Ovary (tissue), 3 donors: ENCODE results near the gene NAPSA.

Experiments
- POLR2A ChIP-seq: fragments of 450-650 bp; IDR thresholded peaks from one replicate; pipeline ENCODE4 v1.6.1; 2017; ENCODE audit warnings: antibody characterized with exemption, mild to moderate bottlenecking, moderate library complexity
- TF ChIP-seq, protein P1 (sequence below), 3 donors: fragments of 450-650 bp in 2 of 3; fragments of 200-600 bp in 1 of 3; IDR thresholded peaks; one replicate each; pipeline versions ENCODE4 v1.5.1 to v1.8.0; 2016 to 2022; ENCODE audit warnings: antibody characterized with exemption in 3 of 3, mild to moderate bottlenecking in 1 of 3
- donor health status: DM: no; HTN: no; CAD: no.

DNA sequence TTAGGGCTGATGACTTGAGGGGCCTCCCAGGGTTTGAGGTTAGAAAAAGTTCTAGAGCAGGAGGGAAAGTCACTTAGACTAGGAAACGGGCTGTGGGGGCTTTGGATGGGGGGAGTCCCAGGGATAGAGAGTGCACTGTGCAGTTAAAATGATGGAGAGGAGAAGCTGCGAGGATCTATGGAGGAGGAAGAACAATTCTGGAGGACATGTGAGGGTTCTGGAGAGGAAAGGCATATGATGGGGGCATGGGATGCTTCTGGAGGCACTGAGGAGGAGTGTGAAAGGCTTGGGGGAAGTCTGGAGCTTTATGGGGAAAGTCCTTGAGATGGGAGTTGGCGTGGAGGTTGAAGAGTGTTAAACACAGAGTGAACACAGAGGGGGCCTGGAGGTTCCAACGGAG lies 38.4 kb downstream of the NAPSA start:
- no peak for TF ChIP-seq POLR2A
- TF ChIP-seq, protein P1, sequence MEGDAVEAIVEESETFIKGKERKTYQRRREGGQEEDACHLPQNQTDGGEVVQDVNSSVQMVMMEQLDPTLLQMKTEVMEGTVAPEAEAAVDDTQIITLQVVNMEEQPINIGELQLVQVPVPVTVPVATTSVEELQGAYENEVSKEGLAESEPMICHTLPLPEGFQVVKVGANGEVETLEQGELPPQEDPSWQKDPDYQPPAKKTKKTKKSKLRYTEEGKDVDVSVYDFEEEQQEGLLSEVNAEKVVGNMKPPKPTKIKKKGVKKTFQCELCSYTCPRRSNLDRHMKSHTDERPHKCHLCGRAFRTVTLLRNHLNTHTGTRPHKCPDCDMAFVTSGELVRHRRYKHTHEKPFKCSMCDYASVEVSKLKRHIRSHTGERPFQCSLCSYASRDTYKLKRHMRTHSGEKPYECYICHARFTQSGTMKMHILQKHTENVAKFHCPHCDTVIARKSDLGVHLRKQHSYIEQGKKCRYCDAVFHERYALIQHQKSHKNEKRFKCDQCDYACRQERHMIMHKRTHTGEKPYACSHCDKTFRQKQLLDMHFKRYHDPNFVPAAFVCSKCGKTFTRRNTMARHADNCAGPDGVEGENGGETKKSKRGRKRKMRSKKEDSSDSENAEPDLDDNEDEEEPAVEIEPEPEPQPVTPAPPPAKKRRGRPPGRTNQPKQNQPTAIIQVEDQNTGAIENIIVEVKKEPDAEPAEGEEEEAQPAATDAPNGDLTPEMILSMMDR (IDR thresholded peaks at IDR 0.05): no peak
